ENCODE results near the gene PLAA.

GRCh38 chr9:26913138-26913668 is 33.8 kb downstream of the PLAA start:
- TF ChIP-seq SIN3A (IDR thresholded peaks at IDR 0.05; ENCODE audit: borderline replicate concordance, insufficient read depth, low read length) (no peak), POLR2AphosphoS5 (IDR thresholded peaks at IDR 0.05; ENCODE audit: low read depth, low read length) (no peak), TAF1 (IDR thresholded peaks at IDR 0.05; ENCODE audit: borderline replicate concordance, insufficient read depth, low read length) (no peak)

All from PFSK-1 (cell line).